Measurements from ENCODE around the gene AASDH.
A peak's percentile ranks its signal among the peaks of the same experiment; 100 is the strongest.

The AASDH gene

GRCh38 chr4:56388306-56388705 is 1.0 kb upstream of the AASDH start:
- DNase-seq = no peak
- no peak overlapping the region for H2BK15ac ChIP-seq (replicated peaks; ENCODE audit: low read depth)
- H3K4me2 ChIP-seq (ENCODE audit: low read length) = peak overlapping the region; percentile 8
- no peak overlapping the region for H2AK5ac ChIP-seq (ENCODE audit: low read length)
- no peak overlapping the region for H3K23ac ChIP-seq (ENCODE audit: low read length)
- H3K4me3 ChIP-seq (ENCODE audit: low read length) = no peak overlapping the region
- no peaks in the 10 kb centered on the region for H3K79me1 ChIP-seq (ENCODE audit: low read length)
- no peak overlapping the region for H3K4ac ChIP-seq (ENCODE audit: low read depth, low read length)
- H3K79me2 ChIP-seq (ENCODE audit: control insufficient read depth, insufficient read depth, low read length) = no peaks in the 10 kb centered on the region
- no peak overlapping the region for H3K27ac ChIP-seq (ENCODE audit: low read depth, low read length)
- H4K5ac ChIP-seq (ENCODE audit: low read length) = no peak overlapping the region
- no peak overlapping the region for H3K18ac ChIP-seq (ENCODE audit: low read length)
- no peak overlapping the region for H2BK5ac ChIP-seq (ENCODE audit: low read length)
- peak overlapping the region; percentile 71 for H3K9ac ChIP-seq (ENCODE audit: low read length)
- no peak overlapping the region for H2BK120ac ChIP-seq (ENCODE audit: low read depth, low read length)
- H3K4me1 ChIP-seq (ENCODE audit: control insufficient read depth, low read depth, low read length) = peaks cover 2% of the 10 kb centered on the region
- no peak overlapping the region for H3K56ac ChIP-seq (ENCODE audit: low read length)
- H4K8ac ChIP-seq (ENCODE audit: low read depth, low read length) = no peak overlapping the region
- whole genome bisulfite sequencing (ENCODE audit: extremely low coverage, insufficient coverage, low lambda C conversion rate) = no CpG with 5 or more reads among the region's 6 CpGs
- H3K36me3 ChIP-seq (ENCODE audit: control insufficient read depth, insufficient read depth, low read length) = no peaks in the 10 kb centered on the region
- no peaks in the 10 kb centered on the region for H3K27me3 ChIP-seq (ENCODE audit: insufficient read depth, low read length, poor library complexity)

DNA sequence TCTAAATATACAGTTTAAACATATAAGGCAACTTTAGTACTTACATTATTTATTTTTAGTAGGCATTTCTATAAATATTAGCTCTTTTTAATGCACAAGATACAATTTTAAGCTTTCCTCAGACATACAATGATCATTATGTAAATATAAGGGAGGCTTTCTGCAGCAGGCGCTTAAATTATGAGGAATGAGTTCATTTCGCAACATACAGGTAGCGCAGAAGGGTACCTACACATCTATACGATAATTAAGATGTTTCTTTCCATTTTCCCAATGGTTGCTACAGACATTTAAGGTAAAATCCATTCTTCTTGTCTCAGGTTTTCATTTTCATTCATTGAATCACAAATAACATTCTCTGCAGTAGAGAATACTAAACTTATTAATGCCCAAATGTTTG is 1.2 kb downstream of the AASDH start:
- no peak overlapping the region for H3K4ac ChIP-seq (ENCODE audit: low read depth, low read length)
- no peak overlapping the region for H3K18ac ChIP-seq (ENCODE audit: low read length)
- H3K4me3 ChIP-seq (ENCODE audit: low read length) = no peak overlapping the region
- no peak overlapping the region for H2AK5ac ChIP-seq (ENCODE audit: low read length)
- H3K23ac ChIP-seq (ENCODE audit: low read length) = no peak overlapping the region
- H3K27me3 ChIP-seq (ENCODE audit: insufficient read depth, low read length, poor library complexity) = no peaks in the 10 kb centered on the region
- no peaks in the 10 kb centered on the region for H3K36me3 ChIP-seq (ENCODE audit: control insufficient read depth, insufficient read depth, low read length)
- H4K5ac ChIP-seq (ENCODE audit: low read length) = no peak overlapping the region
- H2BK15ac ChIP-seq (replicated peaks; ENCODE audit: low read depth) = no peak overlapping the region
- no CpG with 5 or more reads among the region's 4 CpGs for WGBS (ENCODE audit: extremely low coverage, insufficient coverage, low lambda C conversion rate)
- H3K56ac ChIP-seq (ENCODE audit: low read length) = no peak overlapping the region
- no peak for DNase-seq
- H4K8ac ChIP-seq (ENCODE audit: low read depth, low read length) = no peak overlapping the region
- H3K4me2 ChIP-seq (ENCODE audit: low read length) = no peak overlapping the region
- H2BK5ac ChIP-seq (ENCODE audit: low read length) = no peak overlapping the region
- H3K4me1 ChIP-seq (ENCODE audit: control insufficient read depth, low read depth, low read length) = peaks cover 2% of the 10 kb centered on the region
- H3K79me1 ChIP-seq (ENCODE audit: low read length) = no peaks in the 10 kb centered on the region
- no peak overlapping the region for H2BK120ac ChIP-seq (ENCODE audit: low read depth, low read length)
- no peak overlapping the region for H3K27ac ChIP-seq (ENCODE audit: low read depth, low read length)
- no peaks in the 10 kb centered on the region for H3K79me2 ChIP-seq (ENCODE audit: control insufficient read depth, insufficient read depth, low read length)
- no peak overlapping the region for H3K9ac ChIP-seq (ENCODE audit: low read length)

GRCh38 chr4:56375458-56375857 is 11.8 kb downstream of the AASDH start:
- no peaks in the 10 kb centered on the region for H3K79me2 ChIP-seq (ENCODE audit: control insufficient read depth, insufficient read depth, low read length)
- no peak overlapping the region for H3K18ac ChIP-seq (ENCODE audit: low read length)
- no peak overlapping the region for H4K5ac ChIP-seq (ENCODE audit: low read length)
- no peak overlapping the region for H2BK120ac ChIP-seq (ENCODE audit: low read depth, low read length)
- no peak overlapping the region for H3K9ac ChIP-seq (ENCODE audit: low read length)
- H2BK15ac ChIP-seq (replicated peaks; ENCODE audit: low read depth) = no peak overlapping the region
- H4K8ac ChIP-seq (ENCODE audit: low read depth, low read length) = no peak overlapping the region
- no peak overlapping the region for H3K4me3 ChIP-seq (ENCODE audit: low read length)
- no peaks in the 10 kb centered on the region for H3K27me3 ChIP-seq (ENCODE audit: insufficient read depth, low read length, poor library complexity)
- no peak overlapping the region for H3K56ac ChIP-seq (ENCODE audit: low read length)
- H2AK5ac ChIP-seq (ENCODE audit: low read length) = no peak overlapping the region
- H3K27ac ChIP-seq (ENCODE audit: low read depth, low read length) = no peak overlapping the region
- no peaks in the 10 kb centered on the region for H3K4me1 ChIP-seq (ENCODE audit: control insufficient read depth, low read depth, low read length)
- H3K4me2 ChIP-seq (ENCODE audit: low read length) = no peak overlapping the region
- no peak for DNase-seq
- H3K79me1 ChIP-seq (ENCODE audit: low read length) = no peaks in the 10 kb centered on the region
- H3K36me3 ChIP-seq (ENCODE audit: control insufficient read depth, insufficient read depth, low read length) = no peaks in the 10 kb centered on the region
- H3K4ac ChIP-seq (ENCODE audit: low read depth, low read length) = no peak overlapping the region
- no CpG with 5 or more reads among the region's 2 CpGs for WGBS (ENCODE audit: extremely low coverage, insufficient coverage, low lambda C conversion rate)
- H2BK5ac ChIP-seq (ENCODE audit: low read length) = no peak overlapping the region
- H3K23ac ChIP-seq (ENCODE audit: low read length) = no peak overlapping the region

GRCh38 chr4:56374956-56375355 is 12.3 kb downstream of the AASDH start:
- Histone ChIP-seq H3K18ac (ENCODE audit: low read length) (no peak overlapping the region), H3K4me2 (ENCODE audit: low read length) (no peak overlapping the region), H4K5ac (ENCODE audit: low read length) (no peak overlapping the region), H3K79me2 (ENCODE audit: control insufficient read depth, insufficient read depth, low read length) (no peaks in the 10 kb centered on the region), H3K4ac (ENCODE audit: low read depth, low read length) (no peak overlapping the region), H2AK5ac (ENCODE audit: low read length) (no peak overlapping the region), H4K8ac (ENCODE audit: low read depth, low read length) (no peak overlapping the region), H2BK120ac (ENCODE audit: low read depth, low read length) (no peak overlapping the region), H3K79me1 (ENCODE audit: low read length) (no peaks in the 10 kb centered on the region), H3K56ac (ENCODE audit: low read length) (no peak overlapping the region), H3K4me1 (ENCODE audit: control insufficient read depth, low read depth, low read length) (no peaks in the 10 kb centered on the region), H3K4me3 (ENCODE audit: low read length) (no peak overlapping the region), H3K23ac (ENCODE audit: low read length) (no peak overlapping the region), H3K27me3 (ENCODE audit: insufficient read depth, low read length, poor library complexity) (no peaks in the 10 kb centered on the region), H2BK5ac (ENCODE audit: low read length) (no peak overlapping the region), H3K9ac (ENCODE audit: low read length) (no peak overlapping the region), H2BK15ac (replicated peaks; ENCODE audit: low read depth) (no peak overlapping the region), H3K36me3 (ENCODE audit: control insufficient read depth, insufficient read depth, low read length) (no peaks in the 10 kb centered on the region), H3K27ac (ENCODE audit: low read depth, low read length) (no peak overlapping the region)
- no peak for DNase-seq
- WGBS (ENCODE audit: extremely low coverage, insufficient coverage, low lambda C conversion rate) = no CpG with 5 or more reads among the region's 1 CpG

DNA sequence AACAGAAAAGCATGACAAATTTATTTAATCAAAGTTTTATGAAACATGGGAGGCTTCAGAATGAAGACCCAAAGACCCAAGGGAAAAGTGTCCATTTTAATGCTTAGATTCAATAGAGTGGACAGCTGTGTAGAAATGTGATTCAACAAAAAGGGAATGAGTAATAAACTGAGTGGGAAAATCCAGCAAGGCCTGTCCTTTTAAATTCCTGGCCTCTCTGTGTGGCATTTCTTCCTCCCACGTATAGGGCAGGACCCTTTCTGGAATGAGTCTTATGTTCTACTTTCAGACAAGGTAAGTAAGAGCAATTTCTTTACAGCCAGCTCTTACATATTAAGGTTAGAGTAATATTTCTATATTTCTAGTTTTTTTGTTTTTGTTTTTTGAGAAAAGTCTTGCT is 14.5 kb downstream of the AASDH start:
- no peak overlapping the region for H3K18ac ChIP-seq (ENCODE audit: low read length)
- H3K27ac ChIP-seq (ENCODE audit: low read depth, low read length) = no peak overlapping the region
- H3K4ac ChIP-seq (ENCODE audit: low read depth, low read length) = no peak overlapping the region
- H2BK120ac ChIP-seq (ENCODE audit: low read depth, low read length) = no peak overlapping the region
- no peaks in the 10 kb centered on the region for H3K79me1 ChIP-seq (ENCODE audit: low read length)
- no peaks in the 10 kb centered on the region for H3K36me3 ChIP-seq (ENCODE audit: control insufficient read depth, insufficient read depth, low read length)
- H2BK5ac ChIP-seq (ENCODE audit: low read length) = no peak overlapping the region
- no peak overlapping the region for H4K5ac ChIP-seq (ENCODE audit: low read length)
- no CpG with 5 or more reads among the region's 1 CpG for WGBS (ENCODE audit: extremely low coverage, insufficient coverage, low lambda C conversion rate)
- DNase-seq = no peak
- no peak overlapping the region for H2AK5ac ChIP-seq (ENCODE audit: low read length)
- no peak overlapping the region for H3K9ac ChIP-seq (ENCODE audit: low read length)
- H3K4me2 ChIP-seq (ENCODE audit: low read length) = no peak overlapping the region
- H2BK15ac ChIP-seq (replicated peaks; ENCODE audit: low read depth) = no peak overlapping the region
- no peaks in the 10 kb centered on the region for H3K79me2 ChIP-seq (ENCODE audit: control insufficient read depth, insufficient read depth, low read length)
- H3K4me3 ChIP-seq (ENCODE audit: low read length) = no peak overlapping the region
- no peak overlapping the region for H3K56ac ChIP-seq (ENCODE audit: low read length)
- H3K27me3 ChIP-seq (ENCODE audit: insufficient read depth, low read length, poor library complexity) = no peaks in the 10 kb centered on the region
- no peaks in the 10 kb centered on the region for H3K4me1 ChIP-seq (ENCODE audit: control insufficient read depth, low read depth, low read length)
- H3K23ac ChIP-seq (ENCODE audit: low read length) = no peak overlapping the region
- H4K8ac ChIP-seq (ENCODE audit: low read depth, low read length) = no peak overlapping the region

DNA sequence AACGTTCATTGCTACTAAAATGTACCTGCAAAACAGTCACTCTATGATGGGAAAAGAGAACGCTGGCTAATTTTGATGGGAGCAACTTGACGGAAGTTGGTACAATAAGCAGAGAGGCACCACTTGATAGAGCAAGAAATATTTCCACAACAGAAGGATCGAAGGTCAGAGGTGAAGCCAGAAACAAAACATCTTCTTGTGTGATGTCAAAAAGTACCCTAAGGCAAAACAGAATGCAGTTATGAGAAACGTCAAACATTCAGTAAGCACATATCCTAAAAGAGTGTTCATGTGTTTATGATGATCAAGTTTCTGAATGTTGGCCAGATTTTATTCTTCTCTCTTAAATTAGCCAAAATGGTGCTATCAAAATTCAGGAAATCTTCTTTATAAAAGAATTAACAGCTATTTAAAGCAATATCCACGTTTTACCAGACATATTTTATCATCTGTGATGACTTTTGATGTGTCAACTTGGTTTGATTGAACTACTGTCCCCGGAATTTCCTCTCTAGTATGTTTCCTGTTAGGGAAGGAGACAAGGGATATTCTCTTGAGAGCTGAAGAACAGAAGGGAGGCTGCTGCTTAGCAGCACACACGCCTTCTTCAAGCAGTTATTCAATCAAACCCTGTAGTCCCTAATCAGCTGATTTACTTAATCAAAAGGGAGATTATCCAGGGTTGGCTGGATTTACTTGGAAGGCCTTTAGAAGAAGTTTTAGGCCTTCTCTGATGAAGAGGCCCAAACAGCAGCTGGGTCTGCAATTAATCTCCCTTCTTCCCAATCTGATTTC is 15.7 kb downstream of the AASDH start:
- no peak overlapping the region for H3K27ac ChIP-seq (ENCODE audit: low read depth, low read length)
- no peak overlapping the region for H3K4me2 ChIP-seq (ENCODE audit: low read length)
- no peaks in the 10 kb centered on the region for H3K79me1 ChIP-seq (ENCODE audit: low read length)
- H3K4me3 ChIP-seq (ENCODE audit: low read length) = no peak overlapping the region
- no peak overlapping the region for H3K18ac ChIP-seq (ENCODE audit: low read length)
- no peaks in the 10 kb centered on the region for H3K36me3 ChIP-seq (ENCODE audit: control insufficient read depth, insufficient read depth, low read length)
- no peak overlapping the region for H3K23ac ChIP-seq (ENCODE audit: low read length)
- H3K79me2 ChIP-seq (ENCODE audit: control insufficient read depth, insufficient read depth, low read length) = no peaks in the 10 kb centered on the region
- no peaks in the 10 kb centered on the region for H3K27me3 ChIP-seq (ENCODE audit: insufficient read depth, low read length, poor library complexity)
- H2AK5ac ChIP-seq (ENCODE audit: low read length) = no peak overlapping the region
- H3K9ac ChIP-seq (ENCODE audit: low read length) = no peak overlapping the region
- no peak overlapping the region for H2BK120ac ChIP-seq (ENCODE audit: low read depth, low read length)
- 100% methylated on average over 1 of the region's 8 CpGs for WGBS (ENCODE audit: extremely low coverage, insufficient coverage, low lambda C conversion rate)
- no peak overlapping the region for H3K4ac ChIP-seq (ENCODE audit: low read depth, low read length)
- no peak overlapping the region for H2BK15ac ChIP-seq (replicated peaks; ENCODE audit: low read depth)
- DNase-seq = no peak
- no peaks in the 10 kb centered on the region for H3K4me1 ChIP-seq (ENCODE audit: control insufficient read depth, low read depth, low read length)
- no peak overlapping the region for H4K5ac ChIP-seq (ENCODE audit: low read length)
- H4K8ac ChIP-seq (ENCODE audit: low read depth, low read length) = no peak overlapping the region
- H2BK5ac ChIP-seq (ENCODE audit: low read length) = no peak overlapping the region
- H3K56ac ChIP-seq (ENCODE audit: low read length) = no peak overlapping the region
